ENCODE results near the gene LIN37.

Gene LIN37

GRCh38 chr19:35734889-35735288, 13.5 kb upstream of the LIN37 start:
- DNase-seq (ENCODE audit: low spot score) = no peak

- no peak for DNase-seq (ENCODE audit: low spot score)
Measured at GRCh38 chr19:35736913-35737886, 11.2 kb upstream of the LIN37 start.

- DNase-seq (ENCODE audit: low spot score) = no peak
Measured at GRCh38 chr19:35738021-35738886, 10.1 kb upstream of the LIN37 start.

- DNase-seq (ENCODE audit: low spot score) = no peak
Measured at GRCh38 chr19:35738887-35739229, 9.5 kb upstream of the LIN37 start.

- DNase-seq (ENCODE audit: low spot score) = no peak
Measured at GRCh38 chr19:35739275-35740107, 8.9 kb upstream of the LIN37 start.

GRCh38 chr19:35740108-35740422, 8.3 kb upstream of the LIN37 start:
- DNase-seq (ENCODE audit: low spot score) = no peak

GRCh38 chr19:35740423-35741202, 7.8 kb upstream of the LIN37 start:
- DNase-seq (ENCODE audit: low spot score) = peak; percentile 98

- DNase-seq (ENCODE audit: low spot score) = no peak
Measured at GRCh38 chr19:35741203-35741515, 7.2 kb upstream of the LIN37 start.

- DNase-seq (ENCODE audit: low spot score) = no peak
Measured at GRCh38 chr19:35742121-35742724, 6.2 kb upstream of the LIN37 start, which contains the start of gene IGFLR1. IGFLR1 (minus strand) TSS chr19:35742452; CDS start chr19:35741180, 1,272 bp downstream.

- no peak for DNase-seq (ENCODE audit: low spot score)
Measured at GRCh38 chr19:35743640-35744429, 4.5 kb upstream of the LIN37 start.

GRCh38 chr19:35744430-35745327, 3.7 kb upstream of the LIN37 start:
- DNase-seq (ENCODE audit: low spot score) = peak; percentile 95

- DNase-seq (ENCODE audit: low spot score) = peak; percentile 96
Measured at GRCh38 chr19:35745328-35746086, 2.9 kb upstream of the LIN37 start, which contains the start of the genes PSENEN and U2AF1L4. PSENEN (plus strand) TSS chr19:35745651; CDS start chr19:35745931, 280 bp downstream. U2AF1L4 (minus strand) TSS chr19:35745418; CDS start chr19:35745391, 27 bp downstream.

- DNase-seq (ENCODE audit: low spot score) = no peak
Measured at GRCh38 chr19:35746087-35746462, 2.3 kb upstream of the LIN37 start.

- no peak for DNase-seq (ENCODE audit: low spot score)
Measured at GRCh38 chr19:35746531-35746930, 1.8 kb upstream of the LIN37 start.

GRCh38 chr19:35750167-35750566, 1.8 kb downstream of the LIN37 start:
- DNase-seq (ENCODE audit: low spot score) = no peak

GRCh38 chr19:35751839-35752745, 3.7 kb downstream of the LIN37 start:
- no peak for DNase-seq (ENCODE audit: low spot score)

GRCh38 chr19:35752746-35753350, 4.5 kb downstream of the LIN37 start:
- no peak for DNase-seq (ENCODE audit: low spot score)

All from left forelimb (tissue), 1 donor.